ENCODE results near the gene CSNK2A2. TPM values are rescaled to one million over a fixed set of nuclear protein-coding genes. Genes with fewer than 3 reads are reported as not detected.

Gene CSNK2A2
- total and polyA plus RNA-seq, 9 of the 15 experiments (the other 6 are each of a cell fraction or from before 2014, with no cell fraction given), result 20.8 to 109 (median 44.7) TPM

GRCh38 chr16:58236231-58236690 lies 38.4 kb upstream of the CSNK2A2 start (continued):
- TF ChIP-seq HCFC1 (IDR thresholded peaks at IDR 0.05; ENCODE audit: low read depth, low read length) (peak; percentile 87), POLR2A (conservative IDR thresholded peaks at IDR 0.05) (peak; percentile 66), ZNF280B (CRISPR knock-in tag; IDR thresholded peaks at IDR 0.05) (no peak), HMGN3 (IDR thresholded peaks at IDR 0.05; ENCODE audit: borderline replicate concordance, extremely low read depth, insufficient read length, low read depth, low read length) (no peak), ZNF431 (CRISPR knock-in tag; IDR thresholded peaks at IDR 0.05) (no peak), KDM2B (CRISPR knock-in tag; IDR thresholded peaks at IDR 0.05) (no peak), MTA3 (IDR thresholded peaks at IDR 0.05; ENCODE audit: borderline replicate concordance) (0 out of 2 replicates have a peak, but pooled peaks have one; percentile 36), L3MBTL2 (IDR thresholded peaks at IDR 0.05) (peak; percentile 96), ZBTB5 (IDR thresholded peaks at IDR 0.05) (no peak), CEBPG (CRISPR knock-in tag; IDR thresholded peaks at IDR 0.05) (no peak), CEBPG (tag; conservative IDR thresholded peaks at IDR 0.05 in 1 of 2, IDR thresholded peaks at IDR 0.05 in 1 of 2) (no peak), BRD9 (IDR thresholded peaks at IDR 0.05; ENCODE audit: low read depth, partially characterized antibody) (no peak), NFYB (IDR thresholded peaks at IDR 0.05; ENCODE audit: extremely low read depth, insufficient read length) (peak; percentile 32), THRAP3 (IDR thresholded peaks at IDR 0.05; ENCODE audit: borderline replicate concordance) (no peak), RHOXF2B (CRISPR knock-in tag; conservative IDR thresholded peaks at IDR 0.05) (no peak)
- TF ChIP-seq, protein P1, sequence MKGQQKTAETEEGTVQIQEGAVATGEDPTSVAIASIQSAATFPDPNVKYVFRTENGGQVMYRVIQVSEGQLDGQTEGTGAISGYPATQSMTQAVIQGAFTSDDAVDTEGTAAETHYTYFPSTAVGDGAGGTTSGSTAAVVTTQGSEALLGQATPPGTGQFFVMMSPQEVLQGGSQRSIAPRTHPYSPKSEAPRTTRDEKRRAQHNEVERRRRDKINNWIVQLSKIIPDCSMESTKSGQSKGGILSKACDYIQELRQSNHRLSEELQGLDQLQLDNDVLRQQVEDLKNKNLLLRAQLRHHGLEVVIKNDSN (CRISPR knock-in tag; IDR thresholded peaks at IDR 0.05), result peak; percentile 49
- TF ChIP-seq, protein P2, sequence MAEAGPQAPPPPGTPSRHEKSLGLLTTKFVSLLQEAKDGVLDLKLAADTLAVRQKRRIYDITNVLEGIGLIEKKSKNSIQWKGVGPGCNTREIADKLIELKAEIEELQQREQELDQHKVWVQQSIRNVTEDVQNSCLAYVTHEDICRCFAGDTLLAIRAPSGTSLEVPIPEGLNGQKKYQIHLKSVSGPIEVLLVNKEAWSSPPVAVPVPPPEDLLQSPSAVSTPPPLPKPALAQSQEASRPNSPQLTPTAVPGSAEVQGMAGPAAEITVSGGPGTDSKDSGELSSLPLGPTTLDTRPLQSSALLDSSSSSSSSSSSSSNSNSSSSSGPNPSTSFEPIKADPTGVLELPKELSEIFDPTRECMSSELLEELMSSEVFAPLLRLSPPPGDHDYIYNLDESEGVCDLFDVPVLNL (CRISPR knock-in tag; IDR thresholded peaks at IDR 0.05; ENCODE audit: low read depth), result peak; percentile 79; the same call in 1 of the 2 replicates

Data from K562 (cell line).